ENCODE data around the gene LTA. TPM values are rescaled to one million over a fixed set of nuclear protein-coding genes. Genes with fewer than 3 reads are reported as not detected.
A peak's percentile ranks its signal among the peaks of the same experiment; 100 is the strongest.

The LTA gene
- total and polyA plus RNA-seq, 2 experiments from 2014 or later = not detected

GRCh38 chr6:31619805-31620585 lies 47.9 kb downstream of the LTA start:
- peaks cover 24% of the 10 kb centered on the region for H4K20me1 ChIP-seq (replicated peaks; ENCODE audit: insufficient read depth)
- Mint-ChIP-seq H3K4me3 (peak overlapping the region; percentile 94), H3K27me3 (ENCODE audit: insufficient read depth, low read depth, poor library complexity) (peaks cover 16% of the 10 kb centered on the region), H3K4me1 (peaks cover 27% of the 10 kb centered on the region), H3K9me3 (peaks cover 6% of the 10 kb centered on the region), H3K27ac (peak overlapping the region; percentile 100), H3K36me3 (ENCODE audit: low read depth) (peaks cover 48% of the 10 kb centered on the region)
- H3K27me3 ChIP-seq (ENCODE audit: insufficient read depth) = no peaks in the 10 kb centered on the region
- peak overlapping the region; percentile 95 for H3K27ac ChIP-seq (ENCODE audit: low read depth)
- peaks cover 25% of the 10 kb centered on the region for H3K36me3 ChIP-seq (ENCODE audit: insufficient read depth)
- peak overlapping the region; percentile 47 for H3K4me3 ChIP-seq
- H2AFZ ChIP-seq = no peak overlapping the region
- peaks cover 20% of the 10 kb centered on the region; the same call in 1 of the 2 replicates for H3F3A ChIP-seq (replicated peaks; ENCODE audit: low read depth)
- ATAC-seq (peak; percentile 86), DNase-seq (ENCODE audit: low spot score) (peak; percentile 99)
- peaks cover 33% of the 10 kb centered on the region for H3K4me1 ChIP-seq (ENCODE audit: insufficient read depth)
- no peaks in the 10 kb centered on the region for H3K9me2 ChIP-seq (ENCODE audit: insufficient read depth)
- H3K4me2 ChIP-seq = peak overlapping the region; percentile 59
- peaks cover 38% of the 10 kb centered on the region for H3K79me2 ChIP-seq (replicated peaks; ENCODE audit: insufficient read depth)
- no peak for TF ChIP-seq ZNF331 (CRISPR knock-in tag; IDR thresholded peaks at IDR 0.05; ENCODE audit: low read depth)
- TF ChIP-seq ZNF114 (CRISPR knock-in tag; IDR thresholded peaks at IDR 0.05) = no peak
- TF ChIP-seq ETS1 (IDR thresholded peaks at IDR 0.05) = no peak; the same call in 1 of the 2 replicates
- TF ChIP-seq POLR2AphosphoS5 (IDR thresholded peaks at IDR 0.05; ENCODE audit: low read depth) = peak; percentile 90
- no peak for TF ChIP-seq ZNF462 (CRISPR knock-in tag; IDR thresholded peaks at IDR 0.05)
- TF ChIP-seq EZH2phosphoT487 (IDR thresholded peaks at IDR 0.05; ENCODE audit: unreplicated experiment) = no peak
- TF ChIP-seq NANOG (IDR thresholded peaks at IDR 0.05; ENCODE audit: borderline replicate concordance) = no peak
- peak; percentile 86 for TF ChIP-seq CREB1 (CRISPR knock-in tag; IDR thresholded peaks at IDR 0.05; ENCODE audit: low read depth)
- no peak for TF ChIP-seq CTCF (conservative IDR thresholded peaks at IDR 0.05; ENCODE audit: low read depth in 2 of 2)
- TF ChIP-seq EZH2 (IDR thresholded peaks at IDR 0.05; ENCODE audit: low read depth, unreplicated experiment) = no peak
- TF ChIP-seq REST (IDR thresholded peaks at IDR 0.05; ENCODE audit: unreplicated experiment) = no peak
- TF ChIP-seq STAT1 (IDR thresholded peaks at IDR 0.05; ENCODE audit: unreplicated experiment) = no peak
- TF ChIP-seq JUNB (IDR thresholded peaks at IDR 0.05; ENCODE audit: unreplicated experiment) = no peak

Measured in GM23338 (cell line).